HCT116 (cell line): Measurements from ENCODE around the gene TRMT11. TPM values are rescaled to one million over a fixed set of nuclear protein-coding genes. Genes with fewer than 3 reads are reported as not detected.

Experiments
- ATAC-seq: fragments of 200-7000 bp; cut with Tn5 transposase; 2 replicates; pipeline ENCODE4 v1.9.1; 2020; ENCODE audit warnings: mild to moderate bottlenecking, moderate library complexity
- BruUV-seq: library from RNA; stranded (reverse); fragments of 400-500 nt; replicated peaks from 2 replicates; lab custom pipeline; 2021; lab: Mats Ljungman, UMichigan
- CTCF ChIA-PET: fragments of 300-600 bp; sonication (Branson Sonifier 250); formaldehyde crosslinking; loops from one replicate; lab custom pipeline; 2021; ENCODE audit warnings: antibody characterized with exemption; lab: Charles Lee
- POLR2A ChIA-PET: fragments of 300-600, 350-600 bp; sonication (Branson Sonifier 250); formaldehyde crosslinking; loops from one replicate; lab custom pipeline; 2021; ENCODE audit warnings: antibody characterized with exemption; lab: Charles Lee
- RAD21 ChIA-PET, 2 experiments: fragments of 300-600 bp; sonication (Branson Sonifier 250); formaldehyde crosslinking; loops; one replicate each; lab custom pipeline; 2023; ENCODE audit warnings: low total read pairs in 2 of 2; ENCODE audit not compliant: uncharacterized antibody in 2 of 2, unreplicated experiment in 2 of 2, low non-redundant PET in 1 of 2; lab: Charles Lee
- DNase-seq: peaks from one replicate; pipeline ENCODE4 v3.0.0-alpha.2; 2010; ENCODE audit warnings: low read depth, low spot score
- H2AFZ ChIP-seq: fragments of 200-600 bp; shearing (Covaris generic), sonication (generic); 2 replicates; pipeline ENCODE4 v1.6.1; 2017; ENCODE audit warnings: low read depth, mixed run types, mixed read lengths, antibody characterized with exemption, low read length; ENCODE audit not compliant: poor library complexity, severe bottlenecking
- H3K27ac ChIP-seq: 2 replicates; pipeline ENCODE4 v1.5.1; 2012; ENCODE audit warnings: low read depth, low read length
- H3K27me3 ChIP-seq: fragments of 200-600 bp; sonication (generic); 2 replicates; pipeline ENCODE4 v1.6.1; 2016; ENCODE audit warnings: mixed run types, low read length, mixed read lengths; ENCODE audit not compliant: insufficient read depth
- H3K36me3 ChIP-seq, 2 experiments: fragments of 200-500 bp in 1 of 2; fragments of 200-600 bp in 1 of 2; sonication (Bioruptor generic) in 1 of 2; sonication (generic) in 1 of 2; 2 replicates each; pipeline versions ENCODE4 v1.5.1 to v1.6.1; 2014 to 2016; ENCODE audit warnings: low read length in 2 of 2, inconsistent platforms in 1 of 2, mixed read lengths in 1 of 2, mixed run types in 1 of 2; ENCODE audit not compliant: insufficient read depth in 2 of 2, control insufficient read depth in 1 of 2
- H3K4me1 ChIP-seq, 2 experiments: fragments of 200-600 bp in 1 of 2; sonication (generic) in 1 of 2; 2 replicates each; pipeline versions ENCODE4 v1.5.1 to v1.6.1; 2012 to 2017; ENCODE audit warnings: low read length in 2 of 2, inconsistent platforms in 1 of 2, mild to moderate bottlenecking in 1 of 2, mixed read lengths in 1 of 2, mixed run types in 1 of 2, moderate library complexity in 1 of 2; ENCODE audit not compliant: insufficient read depth in 2 of 2, control insufficient read depth in 1 of 2
- H3K4me2 ChIP-seq: fragments of 200-600 bp; sonication (generic); 2 replicates; pipeline ENCODE4 v1.6.1; 2017; ENCODE audit warnings: mixed run types, low read length, mixed read lengths
- H3K4me3 ChIP-seq, 2 experiments: fragments of 200-600 bp in 1 of 2; sonication (generic) in 1 of 2; replicated peaks in 1 of 2; 2 replicates each; pipeline ENCODE4 v1.5.1; 2011 to 2016; ENCODE audit warnings: low read length in 2 of 2, control low read depth in 1 of 2, low read depth in 1 of 2, mild to moderate bottlenecking in 1 of 2, mixed read lengths in 1 of 2, mixed run types in 1 of 2
- H3K79me2 ChIP-seq: fragments of 200-600 bp; sonication (generic); 2 replicates; pipeline ENCODE4 v1.6.1; 2017; ENCODE audit warnings: mild to moderate bottlenecking, mixed run types, low read length, moderate library complexity, mixed read lengths; ENCODE audit not compliant: insufficient read depth
- H3K9ac ChIP-seq: fragments of 200-600 bp; sonication (generic); 2 replicates; pipeline ENCODE4 v1.6.1; 2016; ENCODE audit warnings: low read length, mixed read lengths
- H3K9me2 ChIP-seq: fragments of 200-600 bp; sonication (generic), shearing (Covaris generic); 2 replicates; pipeline ENCODE4 v1.6.1; 2017; ENCODE audit warnings: mixed run types, mild to moderate bottlenecking, moderate library complexity; ENCODE audit not compliant: insufficient read depth
- H3K9me3 ChIP-seq, 2 experiments: fragments of 200-500 bp in 1 of 2; fragments of 200-600 bp in 1 of 2; sonication (Bioruptor generic) in 1 of 2; sonication (generic) in 1 of 2; 2 replicates each; pipeline ENCODE4 v1.6.1; 2014 to 2017; ENCODE audit warnings: low read length in 2 of 2, mixed read lengths in 2 of 2, inconsistent platforms in 1 of 2, low read depth in 1 of 2, mild to moderate bottlenecking in 1 of 2, mixed run types in 1 of 2, moderate library complexity in 1 of 2; ENCODE audit not compliant: control insufficient read depth in 1 of 2, insufficient read depth in 1 of 2
- H4K20me1 ChIP-seq: fragments of 200-600 bp; sonication (generic), shearing (Covaris generic); 2 replicates; pipeline ENCODE4 v1.6.1; 2017; ENCODE audit warnings: mixed run types, mild to moderate bottlenecking, moderate library complexity; ENCODE audit not compliant: insufficient read depth
- ATF3 ChIP-seq: IDR thresholded peaks from 2 replicates; pipeline ENCODE4 v1.6.1; 2012
- CBX3 ChIP-seq: IDR thresholded peaks from 2 replicates; pipeline ENCODE4 v1.6.1; 2012; ENCODE audit warnings: low read depth
- CEBPB ChIP-seq: IDR thresholded peaks from 2 replicates; pipeline ENCODE4 v1.6.1; 2012; ENCODE audit warnings: low read depth
- EGR1 ChIP-seq: IDR thresholded peaks from 2 replicates; pipeline ENCODE4 v1.6.1; 2012; ENCODE audit warnings: low read depth
- ELF1 ChIP-seq: IDR thresholded peaks from 2 replicates; pipeline ENCODE4 v1.6.1; 2012; ENCODE audit warnings: low read depth, borderline replicate concordance
- EZH2 ChIP-seq: fragments of 200-600 bp; sonication (generic); IDR thresholded peaks from 2 replicates; pipeline ENCODE4 v1.6.1; 2017; ENCODE audit warnings: antibody characterized with exemption, mixed run types
- EZH2phosphoT487 ChIP-seq: fragments of 200-600 bp; IDR thresholded peaks from 2 replicates; pipeline ENCODE4 v1.6.1; 2018; ENCODE audit warnings: antibody characterized with exemption, borderline replicate concordance
- FOSL1 ChIP-seq: IDR thresholded peaks from 2 replicates; pipeline ENCODE4 v1.6.1; 2012; ENCODE audit warnings: low read depth
- JUND ChIP-seq: IDR thresholded peaks from 2 replicates; pipeline ENCODE4 v1.6.1; 2012
- MAX ChIP-seq: IDR thresholded peaks from 2 replicates; pipeline ENCODE4 v1.6.1; 2012
- POLR2A ChIP-seq: IDR thresholded peaks from 2 replicates; pipeline ENCODE4 v1.7.0; 2011; ENCODE audit warnings: borderline replicate concordance; ENCODE audit not compliant: insufficient read depth, insufficient read length; ENCODE audit errors: extremely low read depth
- POLR2AphosphoS5 ChIP-seq: IDR thresholded peaks from 2 replicates; pipeline ENCODE4 v1.6.1; 2011; ENCODE audit warnings: mild to moderate bottlenecking, low read depth, low read length, moderate library complexity
- RAD21 ChIP-seq: IDR thresholded peaks from 2 replicates; pipeline ENCODE4 v1.6.1; 2012; ENCODE audit warnings: low read depth, mild to moderate bottlenecking
- REST ChIP-seq: IDR thresholded peaks from 2 replicates; pipeline ENCODE4 v1.6.1; 2012; ENCODE audit warnings: low read depth
- SIN3A ChIP-seq: IDR thresholded peaks from 2 replicates; pipeline ENCODE4 v1.6.1; 2012; ENCODE audit warnings: low read depth
- SP1 ChIP-seq: IDR thresholded peaks from 2 replicates; pipeline ENCODE4 v1.6.1; 2012; ENCODE audit warnings: low read depth
- TCF7L2 ChIP-seq: IDR thresholded peaks from 2 replicates; pipeline ENCODE4 v1.7.0; 2011; ENCODE audit warnings: borderline replicate concordance, inconsistent platforms; ENCODE audit not compliant: insufficient read depth, insufficient read length; ENCODE audit errors: extremely low read depth
- YY1 ChIP-seq: IDR thresholded peaks from 2 replicates; pipeline ENCODE4 v1.6.1; 2011; ENCODE audit warnings: low read length, low read depth, moderate library complexity, mild to moderate bottlenecking; ENCODE audit not compliant: insufficient replicate concordance; ENCODE audit errors: extremely low read depth
- ZBTB33 ChIP-seq: IDR thresholded peaks from 2 replicates; pipeline ENCODE4 v1.6.1; 2011; ENCODE audit warnings: mild to moderate bottlenecking, low read length, moderate library complexity; ENCODE audit not compliant: insufficient replicate concordance; ENCODE audit errors: extremely low read depth
- intact Hi-C: fragments of 100-400 bp; cut with micrococcal nuclease; formaldehyde crosslinking; loops from 2 replicates; pipeline ENCODE4 v1.10.0; 2022
- total RNA-seq: library from RNA; stranded (reverse); gene quantifications from one replicate; pipeline ENCODE4 v1.2.1, GENCODE V29; 2021; ENCODE audit not compliant: unreplicated experiment

TRMT11 gene
- total RNA-seq, 1 experiment from 2014 or later, result 41.8 TPM

GRCh38 chr6:126020305-126021050 is 34.1 kb downstream of the TRMT11 start:
- Histone ChIP-seq H3K36me3 (peaks cover 25 to 32% of the 10 kb centered on the region in 2 experiments), H3K9me3 (no peaks in the 10 kb centered on the region), H3K9me2 (no peaks in the 10 kb centered on the region), H2AFZ (no peak overlapping the region), H3K27me3 (no peaks in the 10 kb centered on the region), H3K4me2 (no peak overlapping the region), H3K9ac (no peak overlapping the region), H3K4me1 (no peaks in the 10 kb centered on the region), H4K20me1 (no peaks in the 10 kb centered on the region), H3K4me3 (no peak overlapping the region), H3K27ac (no peak overlapping the region), H3K79me2 (peaks cover 13% of the 10 kb centered on the region)
- no peak for TF ChIP-seq EZH2phosphoT487
- no peak for TF ChIP-seq POLR2AphosphoS5
- no peak for TF ChIP-seq EZH2
- TF ChIP-seq FOSL1, result no peak
- TF ChIP-seq ELF1, result no peak
- TF ChIP-seq CBX3, result no peak
- TF ChIP-seq TCF7L2, result no peak
- no peak for TF ChIP-seq ATF3
- TF ChIP-seq SIN3A, result no peak
- TF ChIP-seq POLR2A, result no peak
- no peak for TF ChIP-seq MAX
- TF ChIP-seq SP1, result no peak
- TF ChIP-seq ZBTB33, result no peak
- TF ChIP-seq RAD21, result no peak
- no peak for TF ChIP-seq CEBPB
- no peak for TF ChIP-seq EGR1
- no peak for TF ChIP-seq YY1
- no peak for TF ChIP-seq REST
- TF ChIP-seq JUND, result no peak
- ChIA-PET CTCF (no interaction called here), POLR2A (no interaction called here), RAD21 (no interaction called here)
- ATAC-seq (no peak), DNase-seq (no peak)
- intact Hi-C loops, result no loop called here
- BruUV-seq, result no TSS peak
